ENCODE results near the gene CCDC187.

DNA sequence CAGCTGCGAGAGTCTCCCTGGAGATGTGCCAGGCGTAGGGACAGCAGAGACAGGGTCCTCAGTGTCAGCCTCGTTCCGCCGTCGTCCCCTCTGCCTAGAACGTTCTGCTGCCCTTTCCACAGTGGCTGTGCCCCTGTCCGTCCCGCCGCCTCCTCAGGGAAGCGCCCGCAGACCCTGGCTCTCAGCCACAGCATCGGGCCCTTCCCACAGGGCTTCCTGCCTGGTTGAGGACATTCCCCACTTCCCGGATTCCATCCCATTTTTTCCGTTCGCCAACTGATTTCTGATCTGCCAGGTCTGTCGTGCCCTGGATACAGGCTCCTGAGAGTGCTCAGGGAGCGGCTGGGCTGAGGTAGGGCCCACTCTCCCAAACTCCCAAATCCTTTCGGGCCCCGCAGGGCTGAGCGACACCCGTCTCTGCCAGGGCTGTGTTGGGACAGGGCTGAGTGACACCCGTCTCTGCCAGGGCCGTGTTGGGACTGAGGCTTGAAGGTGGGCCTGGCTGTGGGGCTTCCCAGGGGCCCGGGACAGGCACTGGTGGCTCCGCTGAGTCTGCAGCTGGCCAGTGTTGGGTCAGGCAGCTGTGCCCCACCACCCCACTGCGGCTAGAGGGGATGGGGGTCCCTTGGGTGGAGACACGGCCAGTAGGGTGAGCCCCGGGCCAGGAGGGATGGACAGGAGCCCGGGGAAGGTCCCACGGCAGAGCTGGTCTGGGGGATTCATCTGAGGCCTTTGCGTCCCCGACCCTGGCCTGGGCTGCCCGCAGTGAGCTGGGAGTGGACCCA is 43.8 kb upstream of the CCDC187 start:
- TF ChIP-seq TEAD1 (CRISPR knock-in tag; IDR thresholded peaks at IDR 0.05) = no peak
- TF ChIP-seq, protein P1, sequence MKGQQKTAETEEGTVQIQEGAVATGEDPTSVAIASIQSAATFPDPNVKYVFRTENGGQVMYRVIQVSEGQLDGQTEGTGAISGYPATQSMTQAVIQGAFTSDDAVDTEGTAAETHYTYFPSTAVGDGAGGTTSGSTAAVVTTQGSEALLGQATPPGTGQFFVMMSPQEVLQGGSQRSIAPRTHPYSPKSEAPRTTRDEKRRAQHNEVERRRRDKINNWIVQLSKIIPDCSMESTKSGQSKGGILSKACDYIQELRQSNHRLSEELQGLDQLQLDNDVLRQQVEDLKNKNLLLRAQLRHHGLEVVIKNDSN (CRISPR knock-in tag; IDR thresholded peaks at IDR 0.05) = no peak
- TF ChIP-seq, protein P2, sequence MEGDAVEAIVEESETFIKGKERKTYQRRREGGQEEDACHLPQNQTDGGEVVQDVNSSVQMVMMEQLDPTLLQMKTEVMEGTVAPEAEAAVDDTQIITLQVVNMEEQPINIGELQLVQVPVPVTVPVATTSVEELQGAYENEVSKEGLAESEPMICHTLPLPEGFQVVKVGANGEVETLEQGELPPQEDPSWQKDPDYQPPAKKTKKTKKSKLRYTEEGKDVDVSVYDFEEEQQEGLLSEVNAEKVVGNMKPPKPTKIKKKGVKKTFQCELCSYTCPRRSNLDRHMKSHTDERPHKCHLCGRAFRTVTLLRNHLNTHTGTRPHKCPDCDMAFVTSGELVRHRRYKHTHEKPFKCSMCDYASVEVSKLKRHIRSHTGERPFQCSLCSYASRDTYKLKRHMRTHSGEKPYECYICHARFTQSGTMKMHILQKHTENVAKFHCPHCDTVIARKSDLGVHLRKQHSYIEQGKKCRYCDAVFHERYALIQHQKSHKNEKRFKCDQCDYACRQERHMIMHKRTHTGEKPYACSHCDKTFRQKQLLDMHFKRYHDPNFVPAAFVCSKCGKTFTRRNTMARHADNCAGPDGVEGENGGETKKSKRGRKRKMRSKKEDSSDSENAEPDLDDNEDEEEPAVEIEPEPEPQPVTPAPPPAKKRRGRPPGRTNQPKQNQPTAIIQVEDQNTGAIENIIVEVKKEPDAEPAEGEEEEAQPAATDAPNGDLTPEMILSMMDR (IDR thresholded peaks at IDR 0.05) = no peak
- TF ChIP-seq TP53 (CRISPR knock-in tag; IDR thresholded peaks at IDR 0.05) = no peak
- TF ChIP-seq, protein P3, sequence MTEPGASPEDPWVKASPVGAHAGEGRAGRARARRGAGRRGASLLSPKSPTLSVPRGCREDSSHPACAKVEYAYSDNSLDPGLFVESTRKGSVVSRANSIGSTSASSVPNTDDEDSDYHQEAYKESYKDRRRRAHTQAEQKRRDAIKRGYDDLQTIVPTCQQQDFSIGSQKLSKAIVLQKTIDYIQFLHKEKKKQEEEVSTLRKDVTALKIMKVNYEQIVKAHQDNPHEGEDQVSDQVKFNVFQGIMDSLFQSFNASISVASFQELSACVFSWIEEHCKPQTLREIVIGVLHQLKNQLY (CRISPR knock-in tag; IDR thresholded peaks at IDR 0.05) = no peak
- no peak for TF ChIP-seq NFYB (CRISPR knock-in tag; conservative IDR thresholded peaks at IDR 0.05; ENCODE audit: low read depth)
- no peak for TF ChIP-seq TCF7 (CRISPR knock-in tag; IDR thresholded peaks at IDR 0.05; ENCODE audit: low read depth)
- TF ChIP-seq, protein P4, sequence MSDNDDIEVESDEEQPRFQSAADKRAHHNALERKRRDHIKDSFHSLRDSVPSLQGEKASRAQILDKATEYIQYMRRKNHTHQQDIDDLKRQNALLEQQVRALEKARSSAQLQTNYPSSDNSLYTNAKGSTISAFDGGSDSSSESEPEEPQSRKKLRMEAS (CRISPR knock-in tag; IDR thresholded peaks at IDR 0.05) = no peak
- no peak for TF ChIP-seq HMGA2 (CRISPR knock-in tag; IDR thresholded peaks at IDR 0.05)
- no peak for TF ChIP-seq SP1 (CRISPR knock-in tag; conservative IDR thresholded peaks at IDR 0.05)
- TF ChIP-seq, protein P5, sequence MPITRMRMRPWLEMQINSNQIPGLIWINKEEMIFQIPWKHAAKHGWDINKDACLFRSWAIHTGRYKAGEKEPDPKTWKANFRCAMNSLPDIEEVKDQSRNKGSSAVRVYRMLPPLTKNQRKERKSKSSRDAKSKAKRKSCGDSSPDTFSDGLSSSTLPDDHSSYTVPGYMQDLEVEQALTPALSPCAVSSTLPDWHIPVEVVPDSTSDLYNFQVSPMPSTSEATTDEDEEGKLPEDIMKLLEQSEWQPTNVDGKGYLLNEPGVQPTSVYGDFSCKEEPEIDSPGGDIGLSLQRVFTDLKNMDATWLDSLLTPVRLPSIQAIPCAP (CRISPR knock-in tag; IDR thresholded peaks at IDR 0.05) = no peak
- TF ChIP-seq ZNF263 (CRISPR knock-in tag; IDR thresholded peaks at IDR 0.05; ENCODE audit: low read depth) = no peak
